Karpas-422 (cell line): ENCODE measurements around the gene FLT1. TPM values are rescaled to one million over a fixed set of nuclear protein-coding genes. Genes with fewer than 3 reads are reported as not detected.

ENCODE experiments used
- DNase-seq: peaks from one replicate; pipeline ENCODE4 v3.0.0-alpha.2; 2015
- H2AFZ ChIP-seq: fragments of 200-600 bp; sonication (generic); 2 replicates; pipeline ENCODE4 v1.6.1; 2014; ENCODE audit warnings: antibody characterized with exemption, low read length, mixed read lengths
- H3K27ac ChIP-seq: fragments of 200-600 bp; sonication (generic); 2 replicates; pipeline ENCODE4 v1.5.1; 2014; ENCODE audit warnings: mild to moderate bottlenecking, low read length, moderate library complexity
- H3K27me3 ChIP-seq: fragments of 200-600 bp; sonication (generic); 2 replicates; pipeline ENCODE4 v1.6.1; 2014; ENCODE audit warnings: low read length, mixed read lengths
- H3K36me3 ChIP-seq: fragments of 200-600 bp; sonication (generic); 2 replicates; pipeline ENCODE4 v1.6.1; 2014; ENCODE audit warnings: low read length, mixed read lengths; ENCODE audit not compliant: insufficient read depth
- H3K4me1 ChIP-seq: fragments of 200-600 bp; sonication (generic); 2 replicates; pipeline ENCODE4 v1.6.1; 2014; ENCODE audit warnings: mild to moderate bottlenecking, low read length, mixed read lengths
- H3K4me2 ChIP-seq: fragments of 200-600 bp; sonication (generic); 2 replicates; pipeline ENCODE4 v1.6.1; 2014; ENCODE audit warnings: low read length, low read depth, mild to moderate bottlenecking; ENCODE audit not compliant: poor library complexity, severe bottlenecking
- H3K4me3 ChIP-seq: fragments of 200-600 bp; sonication (generic); 2 replicates; pipeline ENCODE4 v1.5.1; 2014; ENCODE audit warnings: mild to moderate bottlenecking, antibody characterized with exemption, low read length, mixed read lengths
- H3K79me2 ChIP-seq: fragments of 200-600 bp; sonication (generic); 2 replicates; pipeline ENCODE4 v1.6.1; 2014; ENCODE audit warnings: mild to moderate bottlenecking, low read length, mixed read lengths
- H3K9ac ChIP-seq: fragments of 200-600 bp; sonication (generic); 2 replicates; pipeline ENCODE4 v1.6.0; 2014; ENCODE audit warnings: low read length
- H3K9me2 ChIP-seq: fragments of 200-600 bp; sonication (generic), shearing (Covaris generic); replicated peaks from 2 replicates; pipeline ENCODE4 v1.6.0; 2014; ENCODE audit warnings: mild to moderate bottlenecking, low read length, moderate library complexity; ENCODE audit not compliant: insufficient read depth
- H3K9me3 ChIP-seq: fragments of 300-700, 200-600 bp; sonication (generic); 2 replicates; pipeline ENCODE4 v1.6.1; 2014; ENCODE audit warnings: low read length, mixed read lengths
- H4K20me1 ChIP-seq: fragments of 200-600 bp; sonication (generic); 2 replicates; pipeline ENCODE4 v1.6.1; 2014; ENCODE audit warnings: mild to moderate bottlenecking, antibody characterized with exemption, low read length, low read depth; ENCODE audit not compliant: insufficient read depth
- total RNA-seq: library from RNA; depleted of rRNA; stranded (reverse); fragments of >200 nt; shearing (Covaris generic); gene quantifications from 2 replicates; pipeline ENCODE4 v1.2.3, GENCODE V29; 2014; ENCODE audit warnings: low replicate concordance

FLT1 gene
- total RNA-seq, 1 experiment from 2014 or later = not detected

DNA sequence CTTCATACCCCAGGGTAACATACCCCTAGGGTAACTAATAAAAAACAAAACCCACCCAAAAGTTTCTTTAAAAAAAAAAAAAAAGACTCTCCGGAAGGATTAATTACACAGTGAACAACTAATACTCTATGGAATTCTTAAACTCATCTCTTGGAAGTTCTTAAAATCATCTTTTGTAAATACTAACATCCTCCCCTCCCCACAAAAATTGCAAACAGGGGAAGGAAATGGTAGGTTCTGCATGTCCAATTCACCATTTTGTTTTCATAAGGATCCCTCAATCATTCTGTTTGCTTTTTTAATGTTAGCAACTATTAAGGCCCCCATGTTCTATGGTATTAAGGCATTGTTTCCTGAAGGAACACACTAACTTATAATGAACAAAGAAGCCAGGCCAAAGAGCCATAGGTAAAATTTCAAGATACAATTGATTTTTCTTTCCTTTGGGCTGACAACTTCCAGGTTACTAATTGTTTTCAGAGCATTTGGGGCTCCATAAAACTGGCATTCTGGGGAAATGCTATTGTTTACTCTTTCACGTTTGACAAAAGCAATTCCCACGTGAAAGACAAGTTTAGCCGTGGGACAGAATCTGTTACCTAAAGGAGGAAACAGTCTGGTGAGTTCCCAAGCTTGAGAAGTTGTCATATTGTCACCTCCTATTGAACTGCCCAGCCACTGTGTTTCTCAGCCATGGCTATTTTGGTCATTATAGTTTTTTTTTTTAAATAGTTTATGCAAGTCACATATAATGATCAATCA, 107.0 kb downstream of the FLT1 start:
- no peak for DNase-seq
- H3K4me1 ChIP-seq = no peaks in the 10 kb centered on the region
- H3K9me3 ChIP-seq = no peaks in the 10 kb centered on the region
- no peaks in the 10 kb centered on the region for H3K9me2 ChIP-seq
- H3K4me2 ChIP-seq = no peak overlapping the region
- no peaks in the 10 kb centered on the region for H3K36me3 ChIP-seq
- no peak overlapping the region for H3K27ac ChIP-seq
- H3K79me2 ChIP-seq = no peaks in the 10 kb centered on the region
- no peaks in the 10 kb centered on the region for H4K20me1 ChIP-seq
- no peak overlapping the region for H3K9ac ChIP-seq
- no peaks in the 10 kb centered on the region for H3K27me3 ChIP-seq
- no peak overlapping the region for H2AFZ ChIP-seq
- H3K4me3 ChIP-seq = no peak overlapping the region

DNA sequence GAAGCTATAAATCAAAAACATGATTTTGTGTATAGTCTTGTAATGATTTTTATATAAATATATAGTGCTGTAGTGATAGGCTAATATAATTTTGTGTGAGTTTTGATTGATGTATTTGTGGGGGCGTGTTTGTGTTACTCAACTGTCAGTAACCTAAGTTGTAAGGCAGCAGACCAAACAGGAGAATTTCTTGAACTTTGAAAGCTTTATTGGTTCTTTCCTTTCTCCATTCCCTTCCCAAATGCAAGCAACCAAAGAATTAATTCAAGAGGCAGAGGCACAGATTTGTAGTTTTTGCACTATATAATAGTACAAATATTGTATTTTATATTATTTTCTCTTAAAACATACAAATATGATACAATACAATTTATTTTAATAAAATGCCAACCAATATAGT, 109.6 kb downstream of the FLT1 start:
- Histone ChIP-seq H3K79me2 (no peaks in the 10 kb centered on the region), H3K4me3 (no peak overlapping the region), H3K27me3 (no peaks in the 10 kb centered on the region), H4K20me1 (no peaks in the 10 kb centered on the region), H2AFZ (no peak overlapping the region), H3K4me1 (no peaks in the 10 kb centered on the region), H3K4me2 (no peak overlapping the region), H3K36me3 (no peaks in the 10 kb centered on the region), H3K9me3 (no peaks in the 10 kb centered on the region), H3K27ac (no peak overlapping the region), H3K9ac (no peak overlapping the region), H3K9me2 (no peaks in the 10 kb centered on the region)
- no peak for DNase-seq

DNA sequence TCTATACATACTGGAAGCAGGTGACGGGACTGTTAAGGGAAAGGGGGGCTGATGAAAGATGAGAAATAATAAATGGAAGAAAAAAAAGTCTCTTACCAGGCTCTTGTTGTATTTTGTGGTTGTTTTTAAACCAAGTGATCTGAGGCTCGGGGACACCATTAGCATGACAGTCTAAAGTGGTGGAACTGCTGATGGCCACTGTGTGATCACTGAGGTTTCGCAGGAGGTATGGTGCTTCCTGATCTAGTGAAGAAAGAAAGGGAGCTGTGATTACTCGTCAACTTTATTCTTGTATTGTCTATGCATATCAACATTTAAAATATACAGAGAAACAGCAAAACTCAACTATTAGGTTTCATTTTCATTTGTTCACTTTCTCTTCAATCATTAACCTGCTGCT, 110.1 kb downstream of the FLT1 start:
- no peak for DNase-seq
- no peaks in the 10 kb centered on the region for H3K36me3 ChIP-seq
- H3K4me2 ChIP-seq = no peak overlapping the region
- no peaks in the 10 kb centered on the region for H3K79me2 ChIP-seq
- no peak overlapping the region for H3K4me3 ChIP-seq
- H4K20me1 ChIP-seq = no peaks in the 10 kb centered on the region
- H3K9me3 ChIP-seq = no peaks in the 10 kb centered on the region
- no peaks in the 10 kb centered on the region for H3K4me1 ChIP-seq
- H3K9me2 ChIP-seq = no peaks in the 10 kb centered on the region
- H3K27me3 ChIP-seq = no peaks in the 10 kb centered on the region
- no peak overlapping the region for H3K9ac ChIP-seq
- no peak overlapping the region for H3K27ac ChIP-seq
- no peak overlapping the region for H2AFZ ChIP-seq

DNA sequence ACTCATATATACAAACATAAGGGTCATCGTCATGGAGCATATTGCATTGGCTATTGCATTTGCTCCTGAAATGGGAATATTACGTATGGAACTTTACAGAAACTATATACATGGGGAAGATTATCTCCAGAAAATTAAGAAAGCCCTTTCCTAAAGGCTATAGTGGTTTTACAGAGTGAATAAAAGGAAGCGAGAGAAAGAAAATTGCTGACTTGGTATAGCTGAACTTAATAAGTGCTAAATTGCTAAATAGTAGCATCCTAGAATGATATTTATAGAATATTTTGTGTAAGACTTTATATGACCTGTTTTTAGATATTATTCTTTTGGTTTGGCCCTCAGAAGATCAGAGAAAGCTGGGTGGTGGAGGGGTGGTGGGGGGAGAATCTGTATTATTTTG, 114.6 kb downstream of the FLT1 start:
- no peaks in the 10 kb centered on the region for H3K9me2 ChIP-seq
- no peaks in the 10 kb centered on the region for H3K9me3 ChIP-seq
- H3K36me3 ChIP-seq = no peaks in the 10 kb centered on the region
- H4K20me1 ChIP-seq = no peaks in the 10 kb centered on the region
- H3K4me2 ChIP-seq = no peak overlapping the region
- H3K27me3 ChIP-seq = no peaks in the 10 kb centered on the region
- DNase-seq = no peak
- no peaks in the 10 kb centered on the region for H3K4me1 ChIP-seq
- H3K79me2 ChIP-seq = no peaks in the 10 kb centered on the region
- H3K4me3 ChIP-seq = no peak overlapping the region
- H3K27ac ChIP-seq = no peak overlapping the region
- no peak overlapping the region for H2AFZ ChIP-seq
- no peak overlapping the region for H3K9ac ChIP-seq

DNA sequence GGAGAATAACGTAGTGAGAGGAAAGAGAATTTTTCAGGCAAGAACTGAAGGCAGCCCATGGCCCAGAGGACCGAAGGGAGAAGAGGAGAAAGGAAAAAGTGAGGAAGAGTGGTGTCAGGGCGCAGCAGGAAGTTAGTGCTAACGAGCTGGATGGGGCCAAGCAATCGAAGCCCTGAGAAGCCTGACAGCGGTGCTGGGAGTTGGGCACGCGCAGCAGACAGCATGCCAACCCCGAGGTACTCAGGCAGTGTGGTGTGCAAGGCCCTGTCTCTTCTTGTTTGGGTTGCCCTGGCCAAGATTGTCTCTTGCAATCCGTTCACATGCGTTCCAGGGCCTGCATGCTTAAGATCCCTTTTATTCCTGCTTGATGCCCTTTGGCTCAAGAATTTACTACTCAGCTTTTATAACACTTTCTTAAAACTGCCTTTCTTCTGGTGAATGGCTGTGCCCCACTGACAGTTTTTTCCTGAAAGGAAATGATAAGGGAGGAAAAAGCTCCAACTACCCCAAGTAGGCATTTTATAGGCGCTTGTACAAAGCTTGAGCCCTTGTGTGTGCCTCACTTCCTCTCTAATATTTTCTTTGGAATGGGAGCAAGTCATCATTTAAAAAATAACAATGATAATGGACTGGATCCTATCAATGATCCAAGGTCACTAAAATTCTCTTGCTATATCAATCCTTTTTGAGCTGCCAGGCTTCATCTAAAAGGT, 115.4 kb downstream of the FLT1 start:
- Histone ChIP-seq H3K79me2 (no peaks in the 10 kb centered on the region), H3K36me3 (no peaks in the 10 kb centered on the region), H2AFZ (no peak overlapping the region), H3K9me3 (no peaks in the 10 kb centered on the region), H3K27me3 (no peaks in the 10 kb centered on the region), H3K4me1 (no peaks in the 10 kb centered on the region), H3K4me3 (no peak overlapping the region), H3K27ac (no peak overlapping the region), H3K4me2 (no peak overlapping the region), H3K9ac (no peak overlapping the region), H3K9me2 (no peaks in the 10 kb centered on the region), H4K20me1 (no peaks in the 10 kb centered on the region)
- DNase-seq = no peak

DNA sequence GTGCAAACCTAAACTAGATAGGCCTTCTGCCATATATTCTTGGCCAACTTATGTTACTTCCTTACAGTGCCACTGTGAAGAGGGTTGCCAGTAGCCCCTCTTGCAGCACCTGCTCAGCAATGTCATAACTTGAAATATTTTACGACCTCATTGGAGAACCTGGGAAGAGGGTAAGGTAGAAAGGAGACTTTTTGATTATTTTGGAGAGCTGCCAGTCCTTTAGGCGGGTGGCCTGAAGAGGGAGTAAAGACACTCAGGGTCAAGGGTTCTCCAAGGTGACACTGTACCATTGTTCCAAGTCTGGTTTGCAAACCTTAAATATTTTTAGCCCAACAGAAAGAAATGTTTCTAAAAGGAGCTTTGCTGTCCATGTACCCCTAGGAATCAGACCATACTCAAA, 118.3 kb downstream of the FLT1 start:
- Histone ChIP-seq H4K20me1 (no peaks in the 10 kb centered on the region), H3K9ac (no peak overlapping the region), H3K9me3 (no peaks in the 10 kb centered on the region), H2AFZ (no peak overlapping the region), H3K27me3 (no peaks in the 10 kb centered on the region), H3K36me3 (no peaks in the 10 kb centered on the region), H3K4me2 (no peak overlapping the region), H3K4me1 (no peaks in the 10 kb centered on the region), H3K4me3 (no peak overlapping the region), H3K79me2 (no peaks in the 10 kb centered on the region), H3K9me2 (no peaks in the 10 kb centered on the region), H3K27ac (no peak overlapping the region)
- no peak for DNase-seq

DNA sequence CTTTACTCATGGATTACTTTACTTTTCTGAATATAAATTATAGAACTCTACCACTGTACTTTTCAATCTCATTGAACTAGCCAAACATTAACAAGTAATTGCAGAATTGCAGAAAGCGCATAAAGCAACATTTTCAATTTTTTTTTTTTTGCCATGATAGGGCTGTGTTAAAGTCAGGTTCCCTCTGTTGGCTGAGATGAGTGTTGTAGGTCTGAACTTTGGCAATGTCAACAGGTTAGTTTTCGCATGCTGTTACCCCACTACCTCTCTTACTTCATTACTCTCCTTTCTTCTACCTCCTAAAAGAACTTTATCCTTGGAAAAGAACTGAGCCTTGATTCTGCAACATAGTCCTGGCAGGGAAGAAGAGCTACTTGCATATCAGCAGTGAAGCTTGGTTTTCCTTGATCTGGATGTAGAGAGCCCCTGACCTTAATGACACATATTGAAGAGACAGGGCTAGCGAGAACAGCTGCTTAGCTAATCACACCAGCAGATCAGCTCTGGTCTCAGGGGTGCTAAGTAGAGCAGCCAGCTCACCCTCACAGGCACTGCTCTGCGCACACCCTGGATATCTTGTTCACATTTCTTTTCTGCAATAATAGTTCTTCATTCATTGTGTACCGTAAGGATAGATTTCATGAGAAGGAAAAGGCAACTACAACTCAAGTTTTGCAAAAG, 119.5 kb downstream of the FLT1 start:
- no peaks in the 10 kb centered on the region for H3K9me2 ChIP-seq
- H3K4me2 ChIP-seq = no peak overlapping the region
- H3K4me1 ChIP-seq = no peaks in the 10 kb centered on the region
- no peaks in the 10 kb centered on the region for H3K27me3 ChIP-seq
- no peaks in the 10 kb centered on the region for H3K9me3 ChIP-seq
- H3K79me2 ChIP-seq = no peaks in the 10 kb centered on the region
- H4K20me1 ChIP-seq = no peaks in the 10 kb centered on the region
- H3K36me3 ChIP-seq = no peaks in the 10 kb centered on the region
- DNase-seq = no peak
- no peak overlapping the region for H2AFZ ChIP-seq
- H3K27ac ChIP-seq = no peak overlapping the region
- H3K9ac ChIP-seq = no peak overlapping the region
- no peak overlapping the region for H3K4me3 ChIP-seq

DNA sequence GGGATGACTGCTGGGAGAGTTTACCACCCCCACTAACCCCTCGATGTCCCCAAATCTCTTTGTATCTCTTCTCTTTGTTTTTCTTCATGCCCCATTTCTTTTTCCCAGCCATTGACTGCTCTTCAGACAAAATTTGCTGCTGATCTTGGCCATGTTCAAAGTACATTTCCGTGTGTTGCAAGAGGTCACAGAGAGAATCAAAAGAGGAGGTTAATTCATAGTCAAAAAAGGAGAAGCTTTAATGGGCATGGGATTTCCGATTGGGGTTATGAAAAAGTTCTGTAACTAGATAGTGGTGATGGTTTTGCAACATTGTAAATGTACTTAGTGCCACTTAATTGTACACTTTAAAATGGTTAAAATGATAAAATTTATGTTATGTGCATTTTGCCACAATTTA, 121.1 kb downstream of the FLT1 start:
- no peak overlapping the region for H3K4me2 ChIP-seq

More for the DNA sequence above, 121.1 kb downstream of the FLT1 start:
- Histone ChIP-seq H3K27ac (no peak overlapping the region), H3K9me2 (no peaks in the 10 kb centered on the region), H3K36me3 (no peaks in the 10 kb centered on the region), H3K27me3 (no peaks in the 10 kb centered on the region), H3K4me1 (no peaks in the 10 kb centered on the region), H4K20me1 (no peaks in the 10 kb centered on the region), H3K9ac (no peak overlapping the region), H3K4me3 (no peak overlapping the region), H3K79me2 (no peaks in the 10 kb centered on the region), H2AFZ (no peak overlapping the region), H3K9me3 (no peaks in the 10 kb centered on the region)
- DNase-seq = no peak
